ENCODE data around the gene PGLYRP3. TPM values are rescaled to one million over a fixed set of nuclear protein-coding genes. Genes with fewer than 3 reads are reported as not detected.

The PGLYRP3 gene
- total RNA-seq, 2 experiments from 2014 or later = not detected

DNA sequence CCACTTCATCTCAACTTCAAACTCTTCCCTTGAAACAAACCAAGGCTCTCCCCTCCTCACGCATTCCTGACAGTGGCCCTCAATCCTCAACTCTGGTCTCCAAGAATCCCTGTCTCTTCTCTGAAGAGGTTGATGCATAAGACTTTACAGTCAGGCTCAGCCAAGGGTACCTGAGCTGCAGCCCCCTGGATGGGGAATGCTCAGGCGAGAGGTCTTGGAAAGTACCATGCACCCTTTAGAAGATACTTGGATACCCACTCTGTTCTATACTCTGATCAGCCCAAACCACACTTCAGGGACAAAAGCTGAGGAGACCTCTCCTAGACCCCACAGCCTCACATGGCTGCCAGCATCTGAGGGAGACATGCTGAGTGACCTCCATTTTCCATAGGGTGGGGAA lies 536 bp upstream of the PGLYRP3 start:
- Histone ChIP-seq H3K27ac (ENCODE audit: low read depth in 1 of 2, low read length in 2 of 2) (no peak overlapping the region), H3K27me3 (ENCODE audit: control insufficient read depth in 1 of 2, insufficient read depth in 2 of 2, low read length in 2 of 2) (peaks cover 4% of the 10 kb centered on the region in 2 experiments), H3K4me3 (ENCODE audit: low read length) (no peak overlapping the region), H3K4me1 (ENCODE audit: insufficient read depth, low read length) (no peaks in the 10 kb centered on the region), H3K36me3 (ENCODE audit: insufficient read depth, low read length) (no peaks in the 10 kb centered on the region), H3K9me3 (ENCODE audit: control insufficient read depth in 1 of 2, insufficient read depth in 1 of 2, low read length in 2 of 2) (no peaks in the 10 kb centered on the region)
- Mint-ChIP-seq H3K4me3 (no peak overlapping the region), H3K36me3 (ENCODE audit: low read depth) (no peaks in the 10 kb centered on the region), H3K9me3 (peaks cover 2% of the 10 kb centered on the region), H3K27ac (no peak overlapping the region), H3K27me3 (peaks cover 40% of the 10 kb centered on the region), H3K4me1 (ENCODE audit: low read depth) (no peaks in the 10 kb centered on the region)
- DNase-seq (no peak), ATAC-seq (ENCODE audit: poor library complexity) (no peak)
- POLR2A ChIA-PET = no interaction called here
- CTCF ChIA-PET = no interaction called here
- TF ChIP-seq, protein P1, sequence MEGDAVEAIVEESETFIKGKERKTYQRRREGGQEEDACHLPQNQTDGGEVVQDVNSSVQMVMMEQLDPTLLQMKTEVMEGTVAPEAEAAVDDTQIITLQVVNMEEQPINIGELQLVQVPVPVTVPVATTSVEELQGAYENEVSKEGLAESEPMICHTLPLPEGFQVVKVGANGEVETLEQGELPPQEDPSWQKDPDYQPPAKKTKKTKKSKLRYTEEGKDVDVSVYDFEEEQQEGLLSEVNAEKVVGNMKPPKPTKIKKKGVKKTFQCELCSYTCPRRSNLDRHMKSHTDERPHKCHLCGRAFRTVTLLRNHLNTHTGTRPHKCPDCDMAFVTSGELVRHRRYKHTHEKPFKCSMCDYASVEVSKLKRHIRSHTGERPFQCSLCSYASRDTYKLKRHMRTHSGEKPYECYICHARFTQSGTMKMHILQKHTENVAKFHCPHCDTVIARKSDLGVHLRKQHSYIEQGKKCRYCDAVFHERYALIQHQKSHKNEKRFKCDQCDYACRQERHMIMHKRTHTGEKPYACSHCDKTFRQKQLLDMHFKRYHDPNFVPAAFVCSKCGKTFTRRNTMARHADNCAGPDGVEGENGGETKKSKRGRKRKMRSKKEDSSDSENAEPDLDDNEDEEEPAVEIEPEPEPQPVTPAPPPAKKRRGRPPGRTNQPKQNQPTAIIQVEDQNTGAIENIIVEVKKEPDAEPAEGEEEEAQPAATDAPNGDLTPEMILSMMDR (IDR thresholded peaks at IDR 0.05) = no peak
- intact Hi-C loops (cut with DNase I, micrococcal nuclease) = no loop called here

DNA sequence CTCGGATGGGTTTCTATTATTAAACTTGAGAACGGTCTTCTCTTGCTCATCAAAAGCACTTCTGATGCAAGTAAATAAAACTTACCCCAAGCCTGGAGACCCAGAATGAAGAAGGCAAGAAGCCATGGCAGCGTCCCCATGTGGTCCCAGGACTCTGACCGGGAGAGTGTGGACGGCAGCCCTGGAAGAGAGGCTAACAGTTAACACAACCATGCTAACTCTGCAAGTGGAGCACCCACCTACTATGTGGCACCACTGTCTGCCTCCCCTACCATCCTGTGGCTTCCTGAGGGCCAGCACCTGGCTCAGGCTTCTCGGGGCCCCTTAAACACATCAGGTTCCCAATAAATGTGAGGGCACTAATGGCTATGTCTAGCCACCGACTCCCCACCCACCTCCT lies 2.2 kb downstream of the PGLYRP3 start:
- Mint-ChIP-seq H3K9me3 (peaks cover 2% of the 10 kb centered on the region), H3K4me1 (ENCODE audit: low read depth) (no peaks in the 10 kb centered on the region), H3K36me3 (ENCODE audit: low read depth) (no peaks in the 10 kb centered on the region), H3K4me3 (no peak overlapping the region), H3K27ac (no peak overlapping the region), H3K27me3 (peaks cover 22% of the 10 kb centered on the region)
- TF ChIP-seq, protein P1 (IDR thresholded peaks at IDR 0.05) = no peak
- no peak overlapping the region for H3K4me3 ChIP-seq (ENCODE audit: low read length)
- peaks cover 0 to 3% of the 10 kb centered on the region in 2 experiments for H3K9me3 ChIP-seq (ENCODE audit: control insufficient read depth in 1 of 2, insufficient read depth in 1 of 2, low read length in 2 of 2)
- CTCF ChIA-PET = no interaction called here
- H3K27ac ChIP-seq (ENCODE audit: low read depth in 1 of 2, low read length in 2 of 2) = no peak overlapping the region
- ATAC-seq (ENCODE audit: poor library complexity) (no peak), DNase-seq (no peak)
- H3K4me1 ChIP-seq (ENCODE audit: insufficient read depth, low read length) = no peaks in the 10 kb centered on the region
- peaks cover 4 to 13% of the 10 kb centered on the region in 2 experiments for H3K27me3 ChIP-seq (ENCODE audit: control insufficient read depth in 1 of 2, insufficient read depth in 2 of 2, low read length in 2 of 2)
- no peaks in the 10 kb centered on the region for H3K36me3 ChIP-seq (ENCODE audit: insufficient read depth, low read length)
- POLR2A ChIA-PET = no interaction called here
- intact Hi-C loops (cut with DNase I, micrococcal nuclease) = no loop called here

DNA sequence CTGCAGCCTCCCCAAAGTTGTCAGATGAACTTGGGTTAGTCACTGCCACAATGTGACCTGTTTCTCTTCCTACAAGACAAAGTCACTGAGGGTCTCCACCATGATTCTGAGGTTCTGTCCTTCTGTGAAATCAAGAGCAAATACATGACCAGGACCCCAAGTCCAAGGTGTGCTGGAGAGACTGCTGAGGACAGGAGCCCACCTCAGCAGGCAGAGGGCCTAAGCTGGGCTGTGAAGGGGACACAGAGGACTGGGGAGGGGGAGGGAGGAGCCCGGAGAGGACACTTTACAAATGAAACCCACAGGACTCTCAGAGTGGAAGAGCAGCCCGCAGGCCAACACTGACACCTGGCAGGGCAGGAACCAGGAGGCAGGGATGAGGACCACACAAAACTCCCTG lies 3.3 kb downstream of the PGLYRP3 start:
- peaks cover 0 to 3% of the 10 kb centered on the region in 2 experiments for H3K9me3 ChIP-seq (ENCODE audit: control insufficient read depth in 1 of 2, insufficient read depth in 1 of 2, low read length in 2 of 2)
- ChIA-PET CTCF (no interaction called here), POLR2A (no interaction called here)
- TF ChIP-seq, protein P1 (IDR thresholded peaks at IDR 0.05) = no peak
- H3K4me1 ChIP-seq (ENCODE audit: insufficient read depth, low read length) = no peaks in the 10 kb centered on the region
- Mint-ChIP-seq H3K36me3 (ENCODE audit: low read depth) (no peaks in the 10 kb centered on the region), H3K27me3 (peaks cover 20% of the 10 kb centered on the region), H3K4me1 (ENCODE audit: low read depth) (no peaks in the 10 kb centered on the region), H3K4me3 (no peak overlapping the region), H3K9me3 (peaks cover 2% of the 10 kb centered on the region), H3K27ac (no peak overlapping the region)
- ATAC-seq (ENCODE audit: poor library complexity) (no peak), DNase-seq (no peak)
- no peak overlapping the region for H3K4me3 ChIP-seq (ENCODE audit: low read length)
- no peak overlapping the region for H3K27ac ChIP-seq (ENCODE audit: low read depth in 1 of 2, low read length in 2 of 2)
- intact Hi-C loops (cut with DNase I, micrococcal nuclease) = no loop called here
- H3K27me3 ChIP-seq (ENCODE audit: control insufficient read depth in 1 of 2, insufficient read depth in 2 of 2, low read length in 2 of 2) = peaks cover 4 to 13% of the 10 kb centered on the region in 2 experiments
- H3K36me3 ChIP-seq (ENCODE audit: insufficient read depth, low read length) = no peaks in the 10 kb centered on the region

Data from CD4-positive, alpha-beta T cell (primary cell).